ENCODE results near the gene TBL3.

The TBL3 gene

DNA sequence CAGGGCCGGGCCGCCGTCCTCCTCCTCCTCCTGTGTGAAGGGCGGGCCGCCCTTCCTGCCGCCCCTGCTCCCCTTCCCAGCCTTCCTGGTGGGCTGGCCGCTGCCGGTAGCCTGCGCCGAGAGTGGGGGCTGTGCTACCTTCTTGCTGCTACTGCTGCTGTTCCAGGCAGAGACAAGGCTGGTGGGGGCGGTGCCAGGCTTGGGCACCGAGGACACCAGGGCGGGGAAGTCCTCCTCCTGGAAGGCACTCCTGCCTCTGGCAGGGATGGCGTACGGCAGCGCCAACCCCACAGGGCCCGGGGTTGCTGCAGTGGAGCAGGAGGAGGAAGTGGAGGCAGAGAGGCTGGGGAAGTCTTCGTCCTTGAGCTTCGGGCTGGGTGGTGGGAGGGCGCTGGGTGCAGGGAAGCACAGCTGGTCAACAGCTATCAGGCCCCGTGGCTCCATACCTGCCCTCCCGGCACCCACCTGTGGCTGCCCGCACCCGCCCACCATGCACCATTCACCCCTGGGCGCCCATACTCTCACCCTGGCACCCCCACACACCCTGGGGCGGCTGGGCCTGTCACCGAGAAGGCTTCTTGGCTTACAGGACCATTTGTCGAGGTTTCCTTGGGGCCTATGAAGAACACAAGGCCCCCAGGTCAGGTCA, 28.1 kb downstream of the TBL3 start:
- in situ Hi-C loops (cut with HindIII; ENCODE audit: low pct_ligation_motif_present, low sequenced_read_pairs), result no loop called here
- H3K27ac ChIP-seq, result no peak overlapping the region
- TF ChIP-seq CTCF (IDR thresholded peaks at IDR 0.05; ENCODE audit: low read depth, low read length, missing control alignments), result no peak
- peaks cover 69% of the 10 kb centered on the region for H3K36me3 ChIP-seq (replicated peaks)
- no peak overlapping the region for H3K4me3 ChIP-seq (ENCODE audit: low read depth, low read length)
- DNase-seq, result no peak
- H3K27me3 ChIP-seq (replicated peaks), result no peaks in the 10 kb centered on the region

GRCh38 chr16:2001035-2001434, 29.2 kb downstream of the TBL3 start:
- peaks cover 69% of the 10 kb centered on the region for H3K36me3 ChIP-seq (replicated peaks)
- in situ Hi-C loops (cut with HindIII; ENCODE audit: low pct_ligation_motif_present, low sequenced_read_pairs), result no loop called here
- no peaks in the 10 kb centered on the region for H3K27me3 ChIP-seq (replicated peaks)
- no peak overlapping the region for H3K27ac ChIP-seq
- no peak for DNase-seq
- no peak for TF ChIP-seq CTCF (IDR thresholded peaks at IDR 0.05; ENCODE audit: low read depth, low read length, missing control alignments)
- H3K4me3 ChIP-seq (ENCODE audit: low read depth, low read length), result no peak overlapping the region

GRCh38 chr16:2001456-2002355, 29.9 kb downstream of the TBL3 start:
- TF ChIP-seq CTCF (IDR thresholded peaks at IDR 0.05; ENCODE audit: low read depth, low read length, missing control alignments), result no peak
- H3K27ac ChIP-seq, result no peak overlapping the region

DNA sequence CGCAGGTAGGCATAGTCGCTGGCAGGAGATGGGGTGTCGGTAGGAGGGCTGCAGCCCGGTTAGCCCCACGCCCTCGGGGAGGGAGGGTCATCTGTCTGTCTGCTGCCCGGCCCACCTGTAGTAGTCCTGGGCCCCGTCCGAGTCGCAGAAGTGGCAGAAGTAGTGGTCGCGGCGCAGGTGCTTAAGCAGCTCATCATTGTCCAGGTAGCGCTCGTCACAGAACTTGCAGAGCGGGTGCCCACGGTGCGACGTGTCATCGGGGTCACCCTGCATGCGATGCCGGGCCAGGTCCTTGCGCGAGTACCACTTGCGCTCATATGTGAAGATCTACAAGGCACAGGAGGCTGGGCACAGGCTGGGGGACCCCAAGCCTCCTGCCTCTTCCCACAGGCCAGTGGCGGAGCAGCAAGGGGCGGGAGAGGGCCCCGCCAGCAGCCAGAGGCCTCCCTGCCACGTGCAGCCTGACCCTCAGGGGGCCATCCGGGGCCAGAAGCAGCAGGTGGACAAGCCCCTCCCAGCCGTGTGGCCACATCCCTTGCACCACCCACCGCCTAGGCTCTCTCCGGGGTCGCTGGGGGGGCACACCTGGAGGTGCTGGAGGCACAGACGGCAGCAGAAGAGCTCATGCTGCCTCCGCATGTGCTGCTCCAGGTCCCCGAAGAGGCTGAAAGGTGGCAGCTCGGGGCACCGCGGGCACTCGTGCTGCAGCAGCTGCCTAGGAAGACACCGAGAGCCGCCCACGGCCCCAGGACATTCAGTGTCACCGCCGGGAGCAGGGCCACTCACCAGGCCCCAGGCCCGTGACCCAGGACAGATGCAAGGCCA, 30.8 kb downstream of the TBL3 start:
- no peaks in the 10 kb centered on the region for H3K27me3 ChIP-seq (replicated peaks)
- TF ChIP-seq CTCF (IDR thresholded peaks at IDR 0.05; ENCODE audit: low read depth, low read length, missing control alignments), result no peak
- peaks cover 58% of the 10 kb centered on the region for H3K36me3 ChIP-seq (replicated peaks)
- H3K27ac ChIP-seq, result no peak overlapping the region
- in situ Hi-C loops (cut with HindIII; ENCODE audit: low pct_ligation_motif_present, low sequenced_read_pairs), result no loop called here
- no peak for DNase-seq
- no peak overlapping the region for H3K4me3 ChIP-seq (ENCODE audit: low read depth, low read length)

More at GRCh38 chr16:2001456-2002355, 29.9 kb downstream of the TBL3 start:
- Histone ChIP-seq H3K4me3 (ENCODE audit: low read depth, low read length) (no peak overlapping the region), H3K36me3 (replicated peaks) (peaks cover 66% of the 10 kb centered on the region), H3K27me3 (replicated peaks) (no peaks in the 10 kb centered on the region)
- in situ Hi-C loops (cut with HindIII; ENCODE audit: low pct_ligation_motif_present, low sequenced_read_pairs), result no loop called here
- DNase-seq, result no peak

GRCh38 chr16:2003231-2003826, 31.5 kb downstream of the TBL3 start:
- TF ChIP-seq CTCF (IDR thresholded peaks at IDR 0.05; ENCODE audit: low read depth, low read length, missing control alignments), result no peak
- Histone ChIP-seq H3K4me3 (ENCODE audit: low read depth, low read length) (no peak overlapping the region), H3K27me3 (replicated peaks) (no peaks in the 10 kb centered on the region), H3K36me3 (replicated peaks) (peaks cover 52% of the 10 kb centered on the region), H3K27ac (no peak overlapping the region)
- in situ Hi-C loops (cut with HindIII; ENCODE audit: low pct_ligation_motif_present, low sequenced_read_pairs), result no loop called here
- no peak for DNase-seq

All from brain microvascular endothelial cell (primary cell).